C4-2B (cell line): ENCODE data around the gene ZNF398.

Experiments
- ZFX ChIP-seq: fragments of 450-650 bp; IDR thresholded peaks from 2 replicates; pipeline ENCODE4 v1.6.1; 2017
- TF ChIP-seq, protein P1 (sequence below): fragments of 450-650 bp; conservative IDR thresholded peaks from 2 replicates; pipeline ENCODE4 v1.5.1; 2017; ENCODE audit warnings: mild to moderate bottlenecking

DNA sequence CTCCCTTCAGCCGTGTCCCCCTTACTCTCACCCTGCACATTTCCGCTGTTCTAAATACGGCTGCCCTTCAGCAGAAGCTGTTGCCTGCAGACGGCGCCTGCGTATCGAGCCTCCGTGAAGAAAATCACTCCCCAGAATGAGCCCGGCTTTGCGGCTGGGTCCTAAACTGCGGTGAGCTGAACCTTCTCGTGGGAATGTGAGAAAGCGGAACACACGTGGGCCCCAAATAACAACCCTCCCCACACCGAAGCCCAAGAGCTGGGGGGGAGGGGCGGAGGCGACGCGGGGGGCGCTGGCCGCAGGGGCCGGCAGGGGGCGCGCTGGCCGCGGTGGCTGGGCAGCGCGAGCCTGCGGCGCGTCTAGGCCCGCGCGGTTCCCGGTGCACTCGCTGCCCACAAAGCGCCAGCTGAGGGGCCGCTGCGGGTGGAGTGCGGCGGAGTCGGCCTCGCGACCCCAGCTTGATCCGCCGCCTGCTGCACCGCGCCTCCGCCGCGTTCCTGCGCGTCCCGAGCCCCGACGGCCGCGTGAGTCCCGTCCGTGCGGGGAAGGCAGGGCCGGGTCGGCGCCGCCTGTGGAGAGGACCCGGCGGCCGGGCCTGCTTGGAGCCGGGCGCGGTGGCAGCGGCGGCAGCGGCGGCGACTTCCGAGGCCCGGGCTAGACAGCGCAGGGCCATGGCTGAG is at the start of gene ZNF398:
- TF ChIP-seq, protein P1, sequence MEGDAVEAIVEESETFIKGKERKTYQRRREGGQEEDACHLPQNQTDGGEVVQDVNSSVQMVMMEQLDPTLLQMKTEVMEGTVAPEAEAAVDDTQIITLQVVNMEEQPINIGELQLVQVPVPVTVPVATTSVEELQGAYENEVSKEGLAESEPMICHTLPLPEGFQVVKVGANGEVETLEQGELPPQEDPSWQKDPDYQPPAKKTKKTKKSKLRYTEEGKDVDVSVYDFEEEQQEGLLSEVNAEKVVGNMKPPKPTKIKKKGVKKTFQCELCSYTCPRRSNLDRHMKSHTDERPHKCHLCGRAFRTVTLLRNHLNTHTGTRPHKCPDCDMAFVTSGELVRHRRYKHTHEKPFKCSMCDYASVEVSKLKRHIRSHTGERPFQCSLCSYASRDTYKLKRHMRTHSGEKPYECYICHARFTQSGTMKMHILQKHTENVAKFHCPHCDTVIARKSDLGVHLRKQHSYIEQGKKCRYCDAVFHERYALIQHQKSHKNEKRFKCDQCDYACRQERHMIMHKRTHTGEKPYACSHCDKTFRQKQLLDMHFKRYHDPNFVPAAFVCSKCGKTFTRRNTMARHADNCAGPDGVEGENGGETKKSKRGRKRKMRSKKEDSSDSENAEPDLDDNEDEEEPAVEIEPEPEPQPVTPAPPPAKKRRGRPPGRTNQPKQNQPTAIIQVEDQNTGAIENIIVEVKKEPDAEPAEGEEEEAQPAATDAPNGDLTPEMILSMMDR, result peak; percentile 100
- peak; percentile 100 for TF ChIP-seq ZFX
